GM21360 (cell line): ENCODE measurements around the gene MBD5.

Experiments
- ATAC-seq: cut with Tn5 transposase; IDR thresholded peaks from one replicate; pipeline ENCODE4 v1.9.1; 2021; ENCODE audit warnings: mild to moderate bottlenecking, moderate library complexity; ENCODE audit not compliant: unreplicated experiment

The MBD5 gene

GRCh38 chr2:148108385-148108784, 87.5 kb downstream of the MBD5 start:
- no peak for ATAC-seq

GRCh38 chr2:148110184-148110583, 89.3 kb downstream of the MBD5 start:
- peak; percentile 54 for ATAC-seq

GRCh38 chr2:148122788-148123187, 101.9 kb downstream of the MBD5 start:
- no peak for ATAC-seq

GRCh38 chr2:148124271-148124670, 103.4 kb downstream of the MBD5 start:
- no peak for ATAC-seq

GRCh38 chr2:148130581-148130980, 109.7 kb downstream of the MBD5 start:
- ATAC-seq: no peak

GRCh38 chr2:148132412-148132811, 111.5 kb downstream of the MBD5 start:
- no peak for ATAC-seq

GRCh38 chr2:148135705-148136104, 114.8 kb downstream of the MBD5 start:
- no peak for ATAC-seq

- no peak for ATAC-seq
These were observed 115.5 kb downstream of the MBD5 start for GRCh38 chr2:148136441-148136840.

- no peak for ATAC-seq
These were observed 141.1 kb downstream of the MBD5 start for GRCh38 chr2:148161909-148162435.

- ATAC-seq: no peak
These were observed 142.0 kb downstream of the MBD5 start for GRCh38 chr2:148162871-148163270.

GRCh38 chr2:148165975-148166374, 145.1 kb downstream of the MBD5 start:
- ATAC-seq: no peak

- no peak for ATAC-seq
These were observed 146.4 kb downstream of the MBD5 start for GRCh38 chr2:148167241-148167766.

- ATAC-seq: no peak
These were observed 147.0 kb downstream of the MBD5 start for GRCh38 chr2:148167855-148168254.

GRCh38 chr2:148172131-148172753, 151.4 kb downstream of the MBD5 start:
- ATAC-seq: no peak

- no peak for ATAC-seq
These were observed 152.3 kb downstream of the MBD5 start for GRCh38 chr2:148173168-148173567.

- ATAC-seq: no peak
These were observed 156.7 kb downstream of the MBD5 start for GRCh38 chr2:148177559-148177958.

- ATAC-seq: no peak
These were observed 158.8 kb downstream of the MBD5 start for GRCh38 chr2:148179724-148180123.

GRCh38 chr2:148184976-148185375, 164.1 kb downstream of the MBD5 start:
- ATAC-seq: no peak

- no peak for ATAC-seq
These were observed 174.0 kb downstream of the MBD5 start for GRCh38 chr2:148194882-148195281.

GRCh38 chr2:148201075-148202004, 180.4 kb downstream of the MBD5 start:
- no peak for ATAC-seq

GRCh38 chr2:148202237-148202636, 181.3 kb downstream of the MBD5 start:
- no peak for ATAC-seq

GRCh38 chr2:148207111-148207510, 186.2 kb downstream of the MBD5 start:
- no peak for ATAC-seq
